ENCODE data around the gene METTL27.
"Not testable (repeated sequence)": the region's sequence is repeated elsewhere in the genome, so short reads cannot be mapped to it uniquely, and the experiment has no call there.

METTL27 gene

DNA sequence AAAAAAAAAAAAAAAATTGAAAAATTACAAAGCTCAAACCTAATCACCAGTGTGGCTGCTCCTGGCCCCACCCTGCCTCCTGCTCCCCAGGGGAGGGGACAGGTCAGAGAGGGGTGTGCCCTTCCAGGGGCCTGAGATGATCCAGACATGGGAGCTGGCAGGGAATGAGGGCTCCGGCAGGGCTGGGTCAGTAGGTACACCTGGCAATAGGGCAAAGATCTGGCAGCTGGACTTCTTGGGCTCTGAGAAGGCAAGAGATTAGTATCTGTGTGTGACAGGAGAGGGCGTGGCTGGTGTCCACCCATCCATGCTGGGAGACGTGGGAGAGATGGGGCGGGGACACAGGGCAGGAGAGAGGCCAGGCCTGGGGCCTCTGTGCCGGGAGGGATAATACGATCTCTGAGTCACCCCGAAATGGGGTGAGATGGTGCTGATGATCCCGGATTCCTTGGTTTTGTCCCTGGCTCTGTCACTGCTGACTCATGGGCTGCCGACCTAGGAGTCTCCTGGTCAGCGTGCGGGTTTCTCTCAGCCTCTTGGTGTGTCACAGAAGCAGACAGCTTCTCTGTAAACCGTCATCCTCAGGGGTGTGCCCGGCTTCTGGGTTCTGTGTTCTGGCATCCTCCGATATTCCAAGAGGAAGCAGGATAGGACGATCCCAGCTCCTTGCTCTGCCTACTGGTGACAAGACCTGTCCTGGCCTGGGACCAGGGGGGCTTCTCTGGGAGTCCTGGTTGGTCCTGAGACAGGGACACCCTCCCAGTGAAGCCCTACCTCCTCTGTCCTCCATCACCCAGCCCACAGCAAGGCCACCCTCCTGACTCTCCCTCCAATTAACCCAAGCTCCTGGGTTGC, 19.8 kb downstream of the METTL27 start:
- H3K4me3 ChIP-seq (ENCODE audit: low read depth, low read length), result no peak overlapping the region

DNA sequence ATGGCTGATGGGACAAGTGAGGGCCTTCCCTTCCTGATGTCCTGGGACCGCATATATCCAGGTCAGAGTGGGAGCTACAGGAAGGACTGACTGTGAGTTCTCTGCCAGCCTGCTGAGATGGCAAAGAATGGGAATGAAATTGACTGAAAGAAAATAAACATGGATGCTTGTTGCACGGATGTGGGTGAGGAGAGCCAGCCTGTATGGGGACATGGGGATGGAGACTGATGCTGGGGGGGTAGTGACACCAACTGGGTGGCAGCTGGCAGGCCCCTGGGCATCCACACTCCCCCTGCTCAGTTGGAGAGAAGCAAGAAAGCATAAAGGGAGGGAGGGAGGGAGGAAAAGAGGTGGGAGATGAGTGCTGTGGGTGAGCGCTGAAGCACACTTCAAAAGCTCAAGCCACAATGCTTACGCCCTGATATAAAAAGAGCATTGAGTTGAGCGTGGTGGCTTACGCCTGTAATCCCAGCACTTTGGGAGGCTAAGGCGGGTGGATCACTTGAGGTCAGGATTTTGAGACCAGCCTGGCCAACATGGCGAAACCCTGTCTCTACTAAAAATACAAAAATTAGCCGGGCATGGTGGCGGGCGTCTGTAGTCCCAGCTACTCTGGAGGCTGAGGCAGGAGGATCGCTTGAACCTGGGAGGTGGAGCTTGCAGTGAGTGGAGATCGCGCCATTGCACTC, 20.6 kb downstream of the METTL27 start:
- H3K4me3 ChIP-seq (ENCODE audit: low read depth, low read length), result not testable (repeated sequence)

DNA sequence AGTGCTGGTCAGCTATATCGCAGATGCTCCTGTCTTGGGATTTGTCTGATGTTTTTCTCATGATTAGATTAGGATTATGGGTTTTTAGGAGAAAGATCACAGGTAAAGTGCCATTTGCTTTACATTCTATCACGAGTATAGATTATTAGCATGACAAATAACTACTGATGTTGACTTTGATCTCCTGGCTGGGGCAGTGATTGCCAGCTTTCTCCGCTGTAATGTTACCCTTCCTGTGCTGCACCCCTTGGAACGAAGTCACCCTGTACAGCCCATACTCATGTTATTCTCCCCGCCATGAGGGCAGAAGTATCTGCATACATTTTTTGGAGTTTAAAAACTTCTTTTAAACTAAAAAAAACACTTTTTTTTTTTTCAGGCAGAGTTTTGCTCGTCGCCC, 22.3 kb downstream of the METTL27 start:
- no peak overlapping the region for H3K4me3 ChIP-seq (ENCODE audit: low read depth, low read length)

DNA sequence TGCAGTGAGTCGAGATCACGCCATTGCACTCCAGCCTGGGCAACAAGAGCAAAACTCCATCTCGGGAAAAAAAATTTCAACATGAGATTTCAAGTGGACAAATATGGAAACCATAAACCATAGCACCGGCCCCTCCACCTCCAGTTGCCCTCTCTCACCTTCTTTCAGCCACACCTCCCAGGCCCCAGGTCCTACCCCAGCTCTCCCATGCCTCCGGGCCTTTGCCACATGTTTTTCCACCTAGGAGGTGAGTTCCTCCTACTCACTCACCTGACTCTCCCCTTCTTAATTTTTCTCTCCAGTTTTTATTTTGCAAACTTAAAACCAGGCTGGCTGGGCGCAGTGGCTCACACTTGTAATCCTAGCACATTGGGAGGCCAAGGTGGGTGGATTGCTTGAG, 25.2 kb downstream of the METTL27 start:
- H3K4me3 ChIP-seq (ENCODE audit: low read depth, low read length), result no peak overlapping the region

DNA sequence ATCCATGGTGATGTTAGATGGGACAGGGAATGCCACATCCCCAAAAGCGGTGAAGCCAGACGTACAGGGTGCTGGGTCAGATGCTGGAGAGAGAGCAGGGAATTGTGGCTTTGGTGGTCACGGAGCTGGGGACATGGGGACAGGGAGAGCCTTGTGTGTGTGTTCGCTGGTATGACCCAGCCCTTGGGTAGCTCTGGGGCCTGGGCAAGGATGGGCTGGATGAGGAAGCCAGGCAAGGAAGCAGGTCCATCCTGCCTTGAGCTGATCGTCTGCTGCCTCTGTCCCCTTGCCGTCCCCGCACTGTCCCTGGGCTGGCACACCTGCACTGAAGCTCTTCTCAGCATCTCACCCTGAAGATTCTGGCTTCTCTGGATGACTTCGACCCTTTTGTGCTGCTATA, 26.9 kb downstream of the METTL27 start:
- no peak overlapping the region for H3K4me3 ChIP-seq (ENCODE audit: low read depth, low read length)

DNA sequence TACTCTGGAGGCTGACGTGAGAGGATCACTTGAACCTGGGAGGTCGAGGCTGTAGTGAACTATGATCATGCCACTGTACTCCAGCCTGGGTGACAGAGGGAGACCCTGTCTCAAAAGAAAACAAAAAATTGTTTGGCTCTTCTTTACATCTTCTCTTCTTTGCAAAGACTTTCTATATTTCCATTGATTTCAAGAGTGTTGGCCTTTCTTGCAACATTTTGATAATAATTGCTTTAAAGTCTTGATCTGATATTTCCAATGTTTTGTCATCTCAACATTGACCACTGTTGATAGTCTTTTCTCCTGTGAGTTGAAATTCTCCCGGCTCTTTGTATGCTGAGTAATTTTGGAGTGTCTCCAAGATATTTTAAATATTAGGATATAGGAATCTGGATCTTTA, 29.3 kb downstream of the METTL27 start:
- no peak overlapping the region for H3K4me3 ChIP-seq (ENCODE audit: low read depth, low read length)

DNA sequence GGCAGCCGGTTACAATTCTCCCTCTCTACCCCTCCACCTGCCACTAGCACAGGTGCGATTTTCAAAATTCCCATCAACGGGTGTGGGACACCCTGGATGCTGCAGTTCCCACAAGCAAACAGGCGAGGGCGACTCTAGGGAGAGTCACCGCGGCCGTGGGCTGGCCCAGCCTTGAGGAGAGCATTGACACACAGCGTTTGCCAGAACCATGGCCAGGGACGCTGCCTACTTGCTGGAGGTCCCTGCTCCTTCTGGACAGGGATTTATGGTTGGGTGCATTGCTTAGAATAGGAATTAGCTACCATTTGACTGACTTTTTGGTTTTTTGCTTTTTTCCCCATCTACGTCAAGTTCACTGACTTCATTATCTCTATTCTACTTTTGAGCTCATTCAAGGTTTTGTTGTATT, 30.6 kb downstream of the METTL27 start:
- H3K4me3 ChIP-seq (ENCODE audit: low read depth, low read length), result no peak overlapping the region

DNA sequence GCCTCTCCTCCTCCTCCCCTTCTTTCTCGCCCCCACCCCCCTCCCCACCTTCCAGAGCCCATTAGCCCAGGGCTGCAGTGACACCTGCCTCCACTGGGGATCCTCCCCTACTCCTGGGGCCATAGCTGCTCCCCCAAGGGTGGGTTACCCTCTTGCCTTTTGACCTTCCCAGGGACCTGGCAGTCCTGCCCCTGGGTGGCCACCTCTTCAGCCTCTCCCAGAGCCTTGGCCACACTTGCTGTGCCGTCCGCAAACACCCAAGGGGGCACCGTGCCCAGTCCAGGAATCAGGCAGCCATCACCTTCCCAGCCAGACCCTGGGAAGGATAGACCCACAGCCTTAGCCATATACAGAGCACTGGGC, 31.3 kb downstream of the METTL27 start:
- H3K4me3 ChIP-seq (ENCODE audit: low read depth, low read length), result no peak overlapping the region

DNA sequence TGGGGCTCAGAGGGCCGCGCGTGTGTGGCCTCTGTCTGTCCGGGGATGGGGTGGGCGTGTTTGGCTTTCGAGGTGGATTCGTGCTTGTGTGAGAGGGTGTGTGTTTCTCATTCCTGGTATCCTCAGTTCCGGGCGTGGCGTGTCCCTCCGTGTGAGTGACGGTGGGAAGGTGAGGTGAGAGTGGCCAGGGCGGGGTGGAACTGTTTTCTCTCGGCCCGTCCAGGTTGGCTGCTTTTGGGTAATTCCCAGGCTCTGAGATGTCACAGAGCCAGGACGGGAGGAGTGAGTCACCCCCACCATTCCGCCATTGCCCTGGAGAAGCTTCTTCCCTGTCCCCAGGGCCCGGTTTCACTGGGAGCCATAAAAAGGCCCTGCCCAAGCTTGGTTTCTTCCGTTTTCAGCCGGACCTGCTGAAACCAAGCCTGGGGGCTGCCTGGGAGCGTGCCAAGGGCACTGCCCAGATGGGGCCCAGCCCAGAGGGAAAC, 32.8 kb downstream of the METTL27 start:
- no peak overlapping the region for H3K4me3 ChIP-seq (ENCODE audit: low read depth, low read length)

DNA sequence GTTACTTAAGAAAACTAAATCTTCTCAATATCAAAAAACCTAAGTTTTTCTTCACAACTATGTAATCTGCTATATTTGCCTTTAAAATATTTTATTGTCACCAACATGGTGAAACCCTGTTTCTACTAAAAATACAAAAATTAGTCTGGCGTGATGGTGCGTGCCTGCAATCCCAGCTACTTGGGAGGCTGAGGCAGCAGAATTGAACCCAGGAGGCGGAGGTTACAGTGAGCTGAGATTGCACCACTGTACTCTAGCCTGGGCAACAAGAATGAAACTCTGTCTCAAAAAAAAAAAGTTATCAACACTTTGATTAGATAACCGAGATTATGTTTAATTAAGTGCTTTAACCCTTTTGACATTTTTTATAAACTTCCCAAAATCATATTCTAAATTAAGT, 39.9 kb downstream of the METTL27 start:
- no peak overlapping the region for H3K4me3 ChIP-seq (ENCODE audit: low read depth, low read length)

DNA sequence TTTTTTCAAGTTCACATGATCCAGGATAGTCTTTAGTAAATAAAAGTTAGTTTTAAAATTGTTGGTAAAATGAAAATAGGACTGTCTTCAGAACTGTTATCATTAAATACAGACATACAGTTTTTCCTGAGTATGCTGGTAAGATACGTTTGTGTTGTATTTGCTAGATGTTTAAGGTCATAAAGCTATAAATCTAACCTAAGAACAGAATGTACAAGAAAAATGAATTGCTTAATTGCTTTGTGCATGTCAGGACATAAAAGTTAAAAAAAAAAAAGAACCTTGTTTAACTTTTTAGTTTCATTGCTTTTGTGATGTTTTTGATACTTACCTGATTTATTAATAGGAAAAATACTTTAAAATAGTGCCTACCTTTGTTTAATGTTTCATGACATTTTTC, 40.7 kb downstream of the METTL27 start:
- no peak overlapping the region for H3K4me3 ChIP-seq (ENCODE audit: low read depth, low read length)

DNA sequence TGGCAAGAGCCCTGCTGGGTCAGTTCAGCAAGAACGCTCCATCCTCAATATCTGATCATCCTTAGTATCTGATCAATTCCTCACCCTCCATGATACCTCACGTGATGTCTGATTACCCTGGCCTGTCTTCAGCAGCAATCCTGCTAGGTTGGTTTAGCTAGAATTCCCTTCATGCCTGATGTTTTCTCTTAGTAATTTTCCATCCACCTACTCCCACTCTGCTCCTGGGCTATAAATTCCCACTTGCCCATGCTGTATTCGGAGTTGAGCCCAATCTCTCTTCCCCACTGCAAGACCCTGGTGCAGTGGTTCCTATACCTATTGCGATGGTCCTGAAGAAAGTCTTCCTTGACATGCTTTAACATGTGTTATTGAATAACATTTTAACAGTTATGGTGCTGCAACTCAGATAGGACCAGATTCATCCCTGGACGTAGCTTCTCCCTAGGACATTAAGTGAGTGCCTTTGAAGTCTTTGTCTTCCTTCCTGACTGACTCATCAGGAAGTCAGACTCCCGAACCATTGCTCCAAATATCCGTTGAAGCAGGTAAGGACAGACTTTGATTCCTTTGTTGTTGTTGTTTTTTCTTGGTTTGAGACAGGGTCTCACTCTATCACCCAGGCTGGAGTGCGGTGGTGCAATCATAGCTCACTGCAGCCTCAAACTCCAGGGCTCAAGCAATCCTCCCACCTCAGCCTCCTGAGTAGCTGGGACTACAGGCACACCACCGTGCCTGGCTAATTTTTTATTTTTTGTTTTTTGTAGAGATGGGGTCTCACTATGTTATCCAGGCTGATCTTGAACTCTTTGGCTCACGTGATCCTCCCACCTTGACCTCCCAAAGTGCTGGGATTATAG, 42.8 kb downstream of the METTL27 start:
- no peak overlapping the region for H3K4me3 ChIP-seq (ENCODE audit: low read depth, low read length)

DNA sequence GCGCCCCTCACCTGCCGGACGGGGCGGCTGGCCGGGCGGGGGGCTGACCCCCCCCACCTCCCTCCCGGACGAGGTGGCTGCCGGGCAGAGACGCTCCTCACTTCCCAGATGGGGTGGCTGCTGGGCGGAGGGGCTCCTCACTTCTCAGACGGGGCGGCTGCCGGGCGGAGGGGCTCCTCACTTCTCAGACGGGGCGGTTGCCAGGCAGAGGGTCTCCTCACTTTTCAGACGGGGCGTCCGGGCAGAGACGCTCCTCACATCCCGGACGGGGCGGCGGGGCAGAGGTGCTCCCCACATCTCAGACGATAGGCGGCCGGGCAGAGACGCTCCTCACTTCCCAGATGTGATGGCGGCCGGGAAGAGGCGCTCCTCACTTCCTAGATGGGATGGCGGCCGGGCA, 45.1 kb downstream of the METTL27 start:
- not testable (repeated sequence) for H3K4me3 ChIP-seq (ENCODE audit: low read depth, low read length)

DNA sequence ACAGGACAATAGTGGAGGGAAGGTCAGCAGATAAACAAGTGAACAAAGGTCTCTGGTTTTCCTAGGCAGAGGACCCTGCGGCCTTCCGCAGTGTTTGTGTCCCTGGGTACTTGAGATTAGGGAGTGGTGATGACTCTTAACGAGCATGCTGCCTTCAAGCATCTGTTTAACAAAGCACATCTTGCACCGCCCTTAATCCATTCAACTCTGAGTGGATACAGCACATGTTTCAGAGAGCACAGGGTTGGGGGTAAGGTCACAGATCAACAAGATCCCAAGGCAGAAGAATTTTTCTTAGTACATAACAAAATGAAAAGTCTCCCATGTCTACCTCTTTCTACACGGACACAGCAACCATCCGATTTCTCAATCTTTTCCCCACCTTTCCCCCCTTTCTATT, 45.7 kb downstream of the METTL27 start:
- H3K4me3 ChIP-seq (ENCODE audit: low read depth, low read length), result not testable (repeated sequence)

DNA sequence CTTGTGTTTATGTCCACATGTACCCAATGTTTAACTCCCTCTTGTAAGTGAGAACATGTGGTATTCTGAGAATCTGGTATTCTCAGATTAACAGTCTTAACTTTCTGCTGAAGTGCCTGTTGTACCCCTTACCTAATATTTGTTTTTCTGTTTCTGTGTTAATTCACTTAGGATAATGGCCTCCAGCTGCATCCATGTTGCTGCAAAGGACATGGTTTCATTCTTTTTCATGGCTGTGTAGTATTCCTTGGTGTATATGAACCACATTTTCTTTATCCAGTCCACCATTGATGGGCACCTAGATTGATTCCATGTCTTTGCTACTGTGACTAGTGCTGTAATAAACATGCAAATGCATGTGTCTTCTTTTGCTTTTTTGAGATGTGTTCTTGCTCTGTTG, 47.1 kb downstream of the METTL27 start:
- not testable (repeated sequence) for H3K4me3 ChIP-seq (ENCODE audit: low read depth, low read length)

DNA sequence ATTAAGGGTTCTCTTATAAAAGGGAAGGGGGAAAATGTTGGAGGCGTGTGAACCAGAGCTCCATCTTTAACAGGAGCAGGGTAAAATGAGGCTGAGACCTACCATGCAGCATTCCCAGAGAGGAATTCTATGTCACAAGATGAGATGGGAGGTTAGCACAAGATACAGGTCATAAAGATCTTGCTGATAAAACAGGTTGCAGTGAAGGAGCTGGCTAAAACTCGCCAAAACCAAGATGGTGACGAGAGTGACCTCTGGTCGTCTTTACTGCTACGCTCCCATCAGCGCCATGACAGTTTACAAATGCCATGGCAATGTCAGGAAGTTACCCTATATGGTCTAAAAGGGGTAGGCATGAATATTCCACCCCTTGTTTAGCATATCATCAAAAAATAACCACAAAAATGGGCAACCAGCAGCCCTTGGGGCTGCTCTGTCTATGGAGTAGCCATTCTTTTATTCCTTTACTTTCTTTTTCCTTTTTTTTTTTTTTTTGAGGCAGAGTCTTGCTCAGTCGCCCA, 51.1 kb downstream of the METTL27 start:
- not testable (repeated sequence) for H3K4me3 ChIP-seq (ENCODE audit: low read depth, low read length)

DNA sequence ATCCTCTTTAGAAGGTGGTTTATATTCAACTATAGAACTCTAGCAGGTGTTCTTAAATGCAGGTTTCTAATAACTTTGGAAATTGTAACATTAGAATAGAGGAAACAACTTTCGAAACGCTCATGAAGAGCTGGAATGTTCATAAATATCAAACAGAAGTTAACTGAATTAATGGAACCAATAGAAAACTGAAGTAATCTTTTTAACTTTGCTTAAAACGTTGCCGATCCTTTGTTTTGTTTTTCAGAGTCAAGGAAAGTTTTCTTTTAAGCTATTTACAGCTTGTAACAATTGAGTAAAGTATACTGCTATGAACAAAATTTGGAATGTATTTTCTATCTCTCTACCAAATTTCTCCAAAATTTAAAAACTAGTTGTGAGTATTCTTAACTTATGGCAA, 53.3 kb downstream of the METTL27 start:
- no peak overlapping the region for H3K4me3 ChIP-seq (ENCODE audit: low read depth, low read length)

DNA sequence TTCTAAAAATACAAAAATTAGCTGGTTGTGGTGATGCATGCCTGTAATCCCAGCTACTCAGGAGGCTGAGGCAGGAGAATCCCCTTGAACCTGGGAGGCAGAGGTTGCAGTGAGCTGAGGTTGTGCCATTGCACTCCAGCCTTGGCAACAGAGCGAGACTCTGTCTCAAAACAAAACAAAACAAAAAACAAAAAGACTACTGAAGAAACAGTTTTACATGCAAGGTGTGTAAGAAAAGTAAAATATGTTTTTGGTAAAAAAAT, 54.6 kb downstream of the METTL27 start:
- not testable (repeated sequence) for H3K4me3 ChIP-seq (ENCODE audit: low read depth, low read length)

DNA sequence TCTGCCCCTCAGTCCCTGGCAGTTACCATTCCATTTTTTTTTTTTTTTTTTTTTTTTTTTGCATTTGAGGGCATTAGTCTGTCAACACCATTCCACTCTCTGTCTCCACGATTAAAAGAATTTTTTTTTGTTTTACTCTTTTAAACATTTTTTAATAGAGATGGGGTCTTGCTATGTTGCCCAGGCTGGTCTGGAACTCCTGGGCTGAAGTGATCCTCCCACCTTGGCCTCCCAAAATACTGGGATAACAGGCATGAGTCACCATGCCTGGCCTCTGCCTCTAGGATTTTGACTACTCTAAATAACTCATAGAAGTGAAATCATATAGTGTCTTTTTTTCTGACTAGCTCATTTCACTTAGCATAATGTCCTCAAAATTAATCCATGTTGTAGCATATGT, 55.7 kb downstream of the METTL27 start:
- H3K4me3 ChIP-seq (ENCODE audit: low read depth, low read length), result no peak overlapping the region
